ENCODE measurements around the gene TARM1. TPM values are rescaled to one million over a fixed set of nuclear protein-coding genes. Genes with fewer than 3 reads are reported as not detected.
"Not testable (repeated sequence)": the region's sequence is repeated elsewhere in the genome, so short reads cannot be mapped to it uniquely, and the experiment has no call there.

Gene TARM1
- total RNA-seq, 1 donor from 2014 or later: not detected

- intact Hi-C loops (cut with micrococcal nuclease): no loop called here
- Mint-ChIP-seq H3K9me3 (peaks cover 11% of the 10 kb centered on the region), H3K27ac (no peak overlapping the region), H3K4me1 (no peaks in the 10 kb centered on the region), H3K27me3 (peaks cover 2% of the 10 kb centered on the region), H3K4me3 (no peak overlapping the region), H3K36me3 (ENCODE audit: low read depth) (no peaks in the 10 kb centered on the region)
- DNase-seq: no peak
These were observed 3.2 kb upstream of the TARM1 start for GRCh38 chr19:54084410-54084809.

- Mint-ChIP-seq H3K9me3 (no peaks in the 10 kb centered on the region), H3K27me3 (no peaks in the 10 kb centered on the region), H3K36me3 (ENCODE audit: low read depth) (no peaks in the 10 kb centered on the region), H3K27ac (no peak overlapping the region), H3K4me3 (no peak overlapping the region), H3K4me1 (no peaks in the 10 kb centered on the region)
- intact Hi-C loops (cut with micrococcal nuclease): no loop called here
- no peak for DNase-seq
These were observed 3.8 kb downstream of the TARM1 start for GRCh38 chr19:54077334-54077733.

GRCh38 chr19:54074851-54075250 is 6.3 kb downstream of the TARM1 start:
- no peak for DNase-seq
- H3K36me3 Mint-ChIP-seq (ENCODE audit: low read depth): no peaks in the 10 kb centered on the region
- H3K27ac Mint-ChIP-seq: no peak overlapping the region
- H3K9me3 Mint-ChIP-seq: no peaks in the 10 kb centered on the region
- no peaks in the 10 kb centered on the region for H3K4me1 Mint-ChIP-seq
- intact Hi-C loops (cut with micrococcal nuclease): no loop called here
- H3K27me3 Mint-ChIP-seq: no peaks in the 10 kb centered on the region
- no peak overlapping the region for H3K4me3 Mint-ChIP-seq

GRCh38 chr19:54073829-54074228 is 7.3 kb downstream of the TARM1 start:
- Mint-ChIP-seq H3K27me3 (no peaks in the 10 kb centered on the region), H3K9me3 (no peaks in the 10 kb centered on the region), H3K4me1 (no peaks in the 10 kb centered on the region), H3K4me3 (no peak overlapping the region), H3K36me3 (ENCODE audit: low read depth) (no peaks in the 10 kb centered on the region), H3K27ac (no peak overlapping the region)
- no peak for DNase-seq
- intact Hi-C loops (cut with micrococcal nuclease): no loop called here

- intact Hi-C loops (cut with micrococcal nuclease): no loop called here
- Mint-ChIP-seq H3K4me3 (no peak overlapping the region), H3K27me3 (no peaks in the 10 kb centered on the region), H3K4me1 (no peaks in the 10 kb centered on the region), H3K9me3 (no peaks in the 10 kb centered on the region), H3K27ac (no peak overlapping the region), H3K36me3 (ENCODE audit: low read depth) (no peaks in the 10 kb centered on the region)
- DNase-seq: no peak
These were observed 11.7 kb downstream of the TARM1 start for GRCh38 chr19:54069470-54069869.

GRCh38 chr19:54063350-54064116 is 17.6 kb downstream of the TARM1 start, which contains the start of gene VSTM1:
Gene VSTM1, minus strand, starts transcription at chr19:54063897. Its CDS starts 120 bp downstream, at chr19:54063777.
- DNase-seq: no peak
- Mint-ChIP-seq H3K36me3 (ENCODE audit: low read depth) (no peaks in the 10 kb centered on the region), H3K9me3 (no peaks in the 10 kb centered on the region), H3K27me3 (peaks cover 6% of the 10 kb centered on the region), H3K4me3 (no peak within 1 kb of the TSS), H3K4me1 (no peaks in the 10 kb centered on the region), H3K27ac (no peak within 1 kb of the TSS)
- intact Hi-C loops (cut with micrococcal nuclease): no loop called here

GRCh38 chr19:54062643-54063042 is 18.5 kb downstream of the TARM1 start:
- no peak overlapping the region for H3K4me3 Mint-ChIP-seq
- H3K27me3 Mint-ChIP-seq: peaks cover 6% of the 10 kb centered on the region
- DNase-seq: no peak
- no peaks in the 10 kb centered on the region for H3K4me1 Mint-ChIP-seq
- H3K27ac Mint-ChIP-seq: no peak overlapping the region
- intact Hi-C loops (cut with micrococcal nuclease): no loop called here
- no peaks in the 10 kb centered on the region for H3K36me3 Mint-ChIP-seq (ENCODE audit: low read depth)
- no peaks in the 10 kb centered on the region for H3K9me3 Mint-ChIP-seq

- no peaks in the 10 kb centered on the region for H3K27me3 Mint-ChIP-seq
- no peak overlapping the region for H3K4me3 Mint-ChIP-seq
- intact Hi-C loops (cut with micrococcal nuclease): no loop called here
- H3K27ac Mint-ChIP-seq: no peak overlapping the region
- no peak for DNase-seq
- no peaks in the 10 kb centered on the region for H3K9me3 Mint-ChIP-seq
- no peaks in the 10 kb centered on the region for H3K36me3 Mint-ChIP-seq (ENCODE audit: low read depth)
- H3K4me1 Mint-ChIP-seq: no peaks in the 10 kb centered on the region
These were observed 33.5 kb downstream of the TARM1 start for GRCh38 chr19:54047616-54048015.

GRCh38 chr19:54045771-54046170 is 35.4 kb downstream of the TARM1 start:
- DNase-seq: no peak
- intact Hi-C loops (cut with micrococcal nuclease): no loop called here
- no peak overlapping the region for H3K4me3 Mint-ChIP-seq
- no peaks in the 10 kb centered on the region for H3K4me1 Mint-ChIP-seq
- H3K27me3 Mint-ChIP-seq: no peaks in the 10 kb centered on the region
- H3K36me3 Mint-ChIP-seq (ENCODE audit: low read depth): no peaks in the 10 kb centered on the region
- no peak overlapping the region for H3K27ac Mint-ChIP-seq
- H3K9me3 Mint-ChIP-seq: no peaks in the 10 kb centered on the region

GRCh38 chr19:54042989-54043388 is 38.2 kb downstream of the TARM1 start:
- H3K36me3 Mint-ChIP-seq (ENCODE audit: low read depth): no peaks in the 10 kb centered on the region
- no peak for DNase-seq
- H3K4me1 Mint-ChIP-seq: no peaks in the 10 kb centered on the region
- intact Hi-C loops (cut with micrococcal nuclease): no loop called here
- H3K4me3 Mint-ChIP-seq: no peak overlapping the region
- H3K27me3 Mint-ChIP-seq: no peaks in the 10 kb centered on the region
- H3K27ac Mint-ChIP-seq: no peak overlapping the region
- no peaks in the 10 kb centered on the region for H3K9me3 Mint-ChIP-seq

GRCh38 chr19:54041969-54042606 is 39.1 kb downstream of the TARM1 start:
- intact Hi-C loops (cut with micrococcal nuclease): no loop called here

GRCh38 chr19:54040003-54040402 is 41.2 kb downstream of the TARM1 start:
- Mint-ChIP-seq H3K27me3 (no peaks in the 10 kb centered on the region), H3K4me1 (no peaks in the 10 kb centered on the region), H3K27ac (no peak overlapping the region), H3K36me3 (ENCODE audit: low read depth) (no peaks in the 10 kb centered on the region), H3K4me3 (no peak overlapping the region), H3K9me3 (no peaks in the 10 kb centered on the region)
- DNase-seq: no peak
- intact Hi-C loops (cut with micrococcal nuclease): no loop called here

More at GRCh38 chr19:54041969-54042606, 39.1 kb downstream of the TARM1 start:
- DNase-seq: no peak
- Mint-ChIP-seq H3K27ac (no peak overlapping the region), H3K4me1 (no peaks in the 10 kb centered on the region), H3K36me3 (ENCODE audit: low read depth) (no peaks in the 10 kb centered on the region), H3K9me3 (no peaks in the 10 kb centered on the region), H3K27me3 (no peaks in the 10 kb centered on the region), H3K4me3 (no peak overlapping the region)

- H3K4me3 Mint-ChIP-seq; H3K4me1 Mint-ChIP-seq; H3K27me3 Mint-ChIP-seq; H3K9me3 Mint-ChIP-seq; DNase-seq; intact Hi-C loops (cut with micrococcal nuclease); H3K36me3 Mint-ChIP-seq (ENCODE audit: low read depth); H3K27ac Mint-ChIP-seq: not testable (repeated sequence)
These were observed 44.6 kb downstream of the TARM1 start for GRCh38 chr19:54036542-54036941.

- intact Hi-C loops (cut with micrococcal nuclease): no loop called here
- peaks cover 4% of the 10 kb centered on the region for H3K4me1 Mint-ChIP-seq
- no peak for DNase-seq
- no peak overlapping the region for H3K4me3 Mint-ChIP-seq
- H3K36me3 Mint-ChIP-seq (ENCODE audit: low read depth): no peaks in the 10 kb centered on the region
- peaks cover 7% of the 10 kb centered on the region for H3K27me3 Mint-ChIP-seq
- no peak overlapping the region for H3K27ac Mint-ChIP-seq
- no peaks in the 10 kb centered on the region for H3K9me3 Mint-ChIP-seq
These were observed 45.7 kb downstream of the TARM1 start for GRCh38 chr19:54035215-54036178.

Data from activated CD4-positive, alpha-beta T cell treated with anti-CD3 and anti-CD28 coated beads, Interleukin-2, amount 10 ng/mL, durations not matched to agents 24 days and 14 days (primary cell).